HL-60 (cell line): ENCODE measurements around the gene RAI1.

Experiments used
- DNase-seq, 2 experiments: peaks; one replicate each; pipeline ENCODE4 v3.0.0-alpha.2; 2010 to 2020; ENCODE audit warnings: low read depth in 1 of 2, low spot score in 1 of 2
- H3K27ac ChIP-seq: fragments of 250-450 bp; sonication (Bioruptor Pico); replicated peaks from 2 replicates; pipeline ENCODE4 v1.5.1; 2020; ENCODE audit warnings: mild to moderate bottlenecking, moderate library complexity
- H3K27me3 ChIP-seq: fragments of 250-450 bp; sonication (Bioruptor Pico); 2 replicates; pipeline ENCODE4 v1.5.1; 2021; ENCODE audit warnings: mild to moderate bottlenecking, moderate library complexity; ENCODE audit not compliant: insufficient read depth, poor library complexity, severe bottlenecking
- H3K4me3 ChIP-seq: replicated peaks from 2 replicates; pipeline ENCODE4 v1.5.1; 2011; ENCODE audit warnings: mild to moderate bottlenecking, control low read depth, low read length; ENCODE audit not compliant: insufficient read depth
- GABPA ChIP-seq: IDR thresholded peaks from 2 replicates; pipeline ENCODE4 v1.6.1; 2012; ENCODE audit warnings: low read depth
- POLR2AphosphoS5 ChIP-seq: IDR thresholded peaks from 2 replicates; pipeline ENCODE4 v1.6.1; 2012; ENCODE audit warnings: low read depth
- REST ChIP-seq: IDR thresholded peaks from 2 replicates; pipeline ENCODE4 v1.6.1; 2012; ENCODE audit warnings: low read depth; ENCODE audit not compliant: insufficient replicate concordance
- SPI1 ChIP-seq: IDR thresholded peaks from 2 replicates; pipeline ENCODE4 v1.6.1; 2012; ENCODE audit warnings: low read depth, mild to moderate bottlenecking, borderline replicate concordance
- TF ChIP-seq, protein P1 (sequence below): IDR thresholded peaks from one replicate; pipeline ENCODE4 v1.5.1; 2011; ENCODE audit warnings: low read length, control low read depth, inconsistent platforms; ENCODE audit not compliant: insufficient read depth

The RAI1 gene

GRCh38 chr17:17808706-17809432, 127.6 kb downstream of the RAI1 start:
- Histone ChIP-seq H3K4me3 (no peak overlapping the region), H3K27me3 (no peaks in the 10 kb centered on the region), H3K27ac (no peak overlapping the region)
- DNase-seq = no peak
- TF ChIP-seq GABPA (no peak), REST (no peak), SPI1 (no peak), POLR2AphosphoS5 (no peak)
- TF ChIP-seq, protein P1, sequence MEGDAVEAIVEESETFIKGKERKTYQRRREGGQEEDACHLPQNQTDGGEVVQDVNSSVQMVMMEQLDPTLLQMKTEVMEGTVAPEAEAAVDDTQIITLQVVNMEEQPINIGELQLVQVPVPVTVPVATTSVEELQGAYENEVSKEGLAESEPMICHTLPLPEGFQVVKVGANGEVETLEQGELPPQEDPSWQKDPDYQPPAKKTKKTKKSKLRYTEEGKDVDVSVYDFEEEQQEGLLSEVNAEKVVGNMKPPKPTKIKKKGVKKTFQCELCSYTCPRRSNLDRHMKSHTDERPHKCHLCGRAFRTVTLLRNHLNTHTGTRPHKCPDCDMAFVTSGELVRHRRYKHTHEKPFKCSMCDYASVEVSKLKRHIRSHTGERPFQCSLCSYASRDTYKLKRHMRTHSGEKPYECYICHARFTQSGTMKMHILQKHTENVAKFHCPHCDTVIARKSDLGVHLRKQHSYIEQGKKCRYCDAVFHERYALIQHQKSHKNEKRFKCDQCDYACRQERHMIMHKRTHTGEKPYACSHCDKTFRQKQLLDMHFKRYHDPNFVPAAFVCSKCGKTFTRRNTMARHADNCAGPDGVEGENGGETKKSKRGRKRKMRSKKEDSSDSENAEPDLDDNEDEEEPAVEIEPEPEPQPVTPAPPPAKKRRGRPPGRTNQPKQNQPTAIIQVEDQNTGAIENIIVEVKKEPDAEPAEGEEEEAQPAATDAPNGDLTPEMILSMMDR = no peak

GRCh38 chr17:17809531-17810083, 128.3 kb downstream of the RAI1 start:
- H3K27me3 ChIP-seq = no peaks in the 10 kb centered on the region
- no peak overlapping the region for H3K27ac ChIP-seq
- no peak for DNase-seq
- H3K4me3 ChIP-seq = no peak overlapping the region
- TF ChIP-seq REST (no peak), POLR2AphosphoS5 (no peak), GABPA (no peak)
- TF ChIP-seq, protein P1 = no peak

DNA sequence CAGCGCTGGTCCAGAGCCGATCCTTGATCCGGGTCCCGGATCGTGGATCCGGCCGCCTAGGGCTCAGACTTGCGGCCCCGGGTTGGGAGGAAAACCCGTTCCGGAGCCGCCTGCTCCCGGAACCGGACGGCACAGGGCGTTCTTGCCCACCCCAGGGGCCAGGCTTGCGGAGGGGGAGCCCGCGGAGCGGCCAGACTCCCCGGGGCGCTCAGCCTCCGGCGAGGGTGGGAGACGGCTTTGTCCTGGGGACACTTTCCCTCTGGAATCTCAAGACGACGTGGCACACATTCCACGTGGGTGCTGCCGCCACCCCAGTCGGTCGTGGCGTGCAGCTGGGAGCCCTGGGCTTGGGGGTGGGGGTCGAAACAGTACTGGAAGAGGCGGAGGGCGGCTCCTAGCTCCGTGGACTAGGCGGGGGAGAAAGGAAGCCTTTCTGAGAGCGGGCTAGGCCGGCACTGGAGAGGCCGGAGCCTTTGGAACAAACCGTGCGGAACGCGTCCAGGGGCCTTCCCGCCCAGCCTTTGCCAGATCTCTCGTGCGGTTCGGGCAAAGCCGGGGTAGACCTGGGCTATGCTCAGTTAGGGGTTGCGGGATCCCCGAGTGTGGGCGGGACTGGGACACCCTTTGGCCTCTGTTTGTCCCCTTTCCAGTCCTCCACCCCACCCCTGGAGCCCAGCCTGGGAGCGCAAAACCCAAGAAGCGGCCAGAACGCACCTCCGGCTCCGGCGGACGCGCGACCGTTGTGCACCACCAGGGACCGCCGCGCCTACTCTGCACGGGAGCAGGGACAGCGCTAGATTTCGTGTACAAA, 129.0 kb downstream of the RAI1 start:
- DNase-seq = no peak
- no peaks in the 10 kb centered on the region for H3K27me3 ChIP-seq
- no peak for TF ChIP-seq GABPA
- no peak for TF ChIP-seq POLR2AphosphoS5
- TF ChIP-seq, protein P1 = no peak
- TF ChIP-seq SPI1 = no peak
- no peak for TF ChIP-seq REST
- no peak overlapping the region for H3K27ac ChIP-seq
- H3K4me3 ChIP-seq = no peak overlapping the region
